ENCODE data around the gene KCNN3. TPM values are rescaled to one million over a fixed set of nuclear protein-coding genes. Genes with fewer than 3 reads are reported as not detected.

The KCNN3 gene
- total RNA-seq, 1 donor from 2014 or later = 0.86 TPM

- Mint-ChIP-seq H3K4me1 (ENCODE audit: low read depth) (no peaks in the 10 kb centered on the region), H3K4me3 (ENCODE audit: low read depth) (no peak overlapping the region), H3K27ac (no peak overlapping the region), H3K36me3 (ENCODE audit: insufficient read depth) (no peaks in the 10 kb centered on the region), H3K9me3 (ENCODE audit: low read depth) (no peaks in the 10 kb centered on the region), H3K27me3 (peaks cover 32% of the 10 kb centered on the region)
- DNase-seq (ENCODE audit: low spot score, unreplicated experiment) = no peak
- TF ChIP-seq CTCF (IDR thresholded peaks at IDR 0.05; ENCODE audit: unreplicated experiment) = no peak
Measured at GRCh38 chr1:154818911-154819310, 51.2 kb downstream of the KCNN3 start.

- no peak for TF ChIP-seq CTCF (IDR thresholded peaks at IDR 0.05; ENCODE audit: unreplicated experiment)
- DNase-seq (ENCODE audit: low spot score, unreplicated experiment) = no peak
- no peaks in the 10 kb centered on the region for H3K36me3 Mint-ChIP-seq (ENCODE audit: insufficient read depth)
- peaks cover 7% of the 10 kb centered on the region for H3K4me1 Mint-ChIP-seq (ENCODE audit: low read depth)
- H3K27ac Mint-ChIP-seq = no peak overlapping the region
- H3K9me3 Mint-ChIP-seq (ENCODE audit: low read depth) = no peaks in the 10 kb centered on the region
- peaks cover 45% of the 10 kb centered on the region for H3K27me3 Mint-ChIP-seq
- no peak overlapping the region for H3K4me3 Mint-ChIP-seq (ENCODE audit: low read depth)
Measured at GRCh38 chr1:154816937-154817336, 53.1 kb downstream of the KCNN3 start.

GRCh38 chr1:154816369-154816768 lies 53.7 kb downstream of the KCNN3 start:
- TF ChIP-seq CTCF (IDR thresholded peaks at IDR 0.05; ENCODE audit: unreplicated experiment) = no peak
- no peak for DNase-seq (ENCODE audit: low spot score, unreplicated experiment)
- Mint-ChIP-seq H3K4me1 (ENCODE audit: low read depth) (peaks cover 7% of the 10 kb centered on the region), H3K4me3 (ENCODE audit: low read depth) (no peak overlapping the region), H3K9me3 (ENCODE audit: low read depth) (no peaks in the 10 kb centered on the region), H3K36me3 (ENCODE audit: insufficient read depth) (no peaks in the 10 kb centered on the region), H3K27me3 (peaks cover 49% of the 10 kb centered on the region), H3K27ac (no peak overlapping the region)

- no peaks in the 10 kb centered on the region for H3K36me3 Mint-ChIP-seq (ENCODE audit: insufficient read depth)
- H3K4me1 Mint-ChIP-seq (ENCODE audit: low read depth) = peaks cover 8% of the 10 kb centered on the region
- peaks cover 66% of the 10 kb centered on the region for H3K27me3 Mint-ChIP-seq
- no peak for DNase-seq (ENCODE audit: low spot score, unreplicated experiment)
- H3K4me3 Mint-ChIP-seq (ENCODE audit: low read depth) = no peak overlapping the region
- H3K27ac Mint-ChIP-seq = peak overlapping the region; percentile 3
- no peaks in the 10 kb centered on the region for H3K9me3 Mint-ChIP-seq (ENCODE audit: low read depth)
- no peak for TF ChIP-seq CTCF (IDR thresholded peaks at IDR 0.05; ENCODE audit: unreplicated experiment)
Measured at GRCh38 chr1:154813846-154814505, 56.1 kb downstream of the KCNN3 start.

GRCh38 chr1:154813300-154813816 lies 56.7 kb downstream of the KCNN3 start:
- Mint-ChIP-seq H3K4me1 (ENCODE audit: low read depth) (peaks cover 12% of the 10 kb centered on the region), H3K27ac (peak overlapping the region; percentile 3), H3K36me3 (ENCODE audit: insufficient read depth) (no peaks in the 10 kb centered on the region), H3K4me3 (ENCODE audit: low read depth) (no peak overlapping the region), H3K9me3 (ENCODE audit: low read depth) (no peaks in the 10 kb centered on the region), H3K27me3 (peaks cover 67% of the 10 kb centered on the region)
- TF ChIP-seq CTCF (IDR thresholded peaks at IDR 0.05; ENCODE audit: unreplicated experiment) = no peak
- DNase-seq (ENCODE audit: low spot score, unreplicated experiment) = no peak
